GM23338 (cell line): ENCODE data around the gene PMM1.

Source experiments
- CREB1 ChIP-seq: fragments of 250-450 bp; sonication (Bioruptor Pico); IDR thresholded peaks from 2 replicates; pipeline ENCODE4 v1.5.0; 2020; ENCODE audit warnings: low read depth, mild to moderate bottlenecking, moderate library complexity
- EZH2 ChIP-seq: fragments of 200-600 bp; sonication (generic); IDR thresholded peaks from one replicate; pipeline ENCODE4 v1.8.0; 2017; ENCODE audit warnings: antibody characterized with exemption, mild to moderate bottlenecking, low read depth; ENCODE audit not compliant: unreplicated experiment
- EZH2phosphoT487 ChIP-seq: fragments of 200-600 bp; sonication (generic); IDR thresholded peaks from one replicate; pipeline ENCODE4 v1.8.1; 2018; ENCODE audit warnings: antibody characterized with exemption; ENCODE audit not compliant: unreplicated experiment
- NANOG ChIP-seq: IDR thresholded peaks from 2 replicates; pipeline ENCODE4 v1.6.1; 2016; ENCODE audit warnings: antibody characterized with exemption, borderline replicate concordance
- POLR2AphosphoS5 ChIP-seq: IDR thresholded peaks from 2 replicates; pipeline ENCODE4 v1.6.1; 2016; ENCODE audit warnings: antibody characterized with exemption, low read depth
- STAT1 ChIP-seq: IDR thresholded peaks from one replicate; pipeline ENCODE4 v1.6.1; 2016; ENCODE audit warnings: antibody characterized with exemption; ENCODE audit not compliant: unreplicated experiment
- ZNF114 ChIP-seq: fragments of 250-450 bp; sonication (Bioruptor Pico); IDR thresholded peaks from 2 replicates; pipeline ENCODE4 v1.5.0; 2020; ENCODE audit warnings: mild to moderate bottlenecking, moderate library complexity
- ZNF331 ChIP-seq: fragments of 250-450 bp; sonication (Bioruptor Pico); IDR thresholded peaks from 2 replicates; pipeline ENCODE4 v1.5.0; 2020; ENCODE audit warnings: low read depth, mild to moderate bottlenecking, moderate library complexity
- TF ChIP-seq, protein P1 (sequence below), 2 experiments: fragments of 200-600 bp in 1 of 2; sonication (generic) in 1 of 2; conservative IDR thresholded peaks; 2 replicates each; pipeline versions ENCODE4 v1.5.1 to v1.6.1; 2016 to 2017; ENCODE audit warnings: antibody characterized with exemption in 2 of 2, low read depth in 2 of 2, mild to moderate bottlenecking in 2 of 2, moderate library complexity in 1 of 2
- TF ChIP-seq, protein P2 (sequence below): IDR thresholded peaks from one replicate; pipeline ENCODE4 v1.6.1; 2018; ENCODE audit warnings: antibody characterized with exemption; ENCODE audit not compliant: unreplicated experiment
- TF ChIP-seq, protein P3 (sequence below): fragments of 250-450 bp; sonication (Bioruptor Pico); IDR thresholded peaks from 2 replicates; pipeline ENCODE4 v1.5.0; 2020; ENCODE audit warnings: mild to moderate bottlenecking, moderate library complexity

DNA sequence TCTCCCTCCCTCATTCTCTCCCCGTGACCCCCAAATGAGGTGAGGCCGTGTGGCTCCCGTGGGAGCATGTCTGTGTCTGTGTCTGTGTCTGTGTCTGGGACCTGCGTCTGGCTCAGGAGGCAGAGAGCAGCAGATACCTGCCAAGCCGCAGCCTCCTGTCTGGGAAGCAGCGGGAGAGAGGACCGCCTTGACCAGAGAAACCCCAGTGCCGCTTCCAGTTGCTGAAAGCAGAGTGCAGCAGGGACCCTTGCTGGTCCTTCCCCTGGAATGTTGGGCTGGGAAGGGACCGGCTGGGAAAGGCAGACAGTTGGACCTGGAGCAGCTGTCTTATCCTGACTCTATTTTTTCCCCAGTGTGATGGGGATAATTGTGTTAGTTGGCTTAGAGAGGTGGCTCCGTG, 28.3 kb downstream of the PMM1 start:
- no peak for TF ChIP-seq EZH2phosphoT487
- TF ChIP-seq, protein P1, sequence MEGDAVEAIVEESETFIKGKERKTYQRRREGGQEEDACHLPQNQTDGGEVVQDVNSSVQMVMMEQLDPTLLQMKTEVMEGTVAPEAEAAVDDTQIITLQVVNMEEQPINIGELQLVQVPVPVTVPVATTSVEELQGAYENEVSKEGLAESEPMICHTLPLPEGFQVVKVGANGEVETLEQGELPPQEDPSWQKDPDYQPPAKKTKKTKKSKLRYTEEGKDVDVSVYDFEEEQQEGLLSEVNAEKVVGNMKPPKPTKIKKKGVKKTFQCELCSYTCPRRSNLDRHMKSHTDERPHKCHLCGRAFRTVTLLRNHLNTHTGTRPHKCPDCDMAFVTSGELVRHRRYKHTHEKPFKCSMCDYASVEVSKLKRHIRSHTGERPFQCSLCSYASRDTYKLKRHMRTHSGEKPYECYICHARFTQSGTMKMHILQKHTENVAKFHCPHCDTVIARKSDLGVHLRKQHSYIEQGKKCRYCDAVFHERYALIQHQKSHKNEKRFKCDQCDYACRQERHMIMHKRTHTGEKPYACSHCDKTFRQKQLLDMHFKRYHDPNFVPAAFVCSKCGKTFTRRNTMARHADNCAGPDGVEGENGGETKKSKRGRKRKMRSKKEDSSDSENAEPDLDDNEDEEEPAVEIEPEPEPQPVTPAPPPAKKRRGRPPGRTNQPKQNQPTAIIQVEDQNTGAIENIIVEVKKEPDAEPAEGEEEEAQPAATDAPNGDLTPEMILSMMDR (conservative IDR thresholded peaks at IDR 0.05; ENCODE audit: low read depth in 2 of 2): no peak
- TF ChIP-seq POLR2AphosphoS5: no peak
- TF ChIP-seq ZNF331 (CRISPR knock-in tag): no peak
- TF ChIP-seq ZNF114 (CRISPR knock-in tag): no peak
- no peak for TF ChIP-seq EZH2
- TF ChIP-seq, protein P2, sequence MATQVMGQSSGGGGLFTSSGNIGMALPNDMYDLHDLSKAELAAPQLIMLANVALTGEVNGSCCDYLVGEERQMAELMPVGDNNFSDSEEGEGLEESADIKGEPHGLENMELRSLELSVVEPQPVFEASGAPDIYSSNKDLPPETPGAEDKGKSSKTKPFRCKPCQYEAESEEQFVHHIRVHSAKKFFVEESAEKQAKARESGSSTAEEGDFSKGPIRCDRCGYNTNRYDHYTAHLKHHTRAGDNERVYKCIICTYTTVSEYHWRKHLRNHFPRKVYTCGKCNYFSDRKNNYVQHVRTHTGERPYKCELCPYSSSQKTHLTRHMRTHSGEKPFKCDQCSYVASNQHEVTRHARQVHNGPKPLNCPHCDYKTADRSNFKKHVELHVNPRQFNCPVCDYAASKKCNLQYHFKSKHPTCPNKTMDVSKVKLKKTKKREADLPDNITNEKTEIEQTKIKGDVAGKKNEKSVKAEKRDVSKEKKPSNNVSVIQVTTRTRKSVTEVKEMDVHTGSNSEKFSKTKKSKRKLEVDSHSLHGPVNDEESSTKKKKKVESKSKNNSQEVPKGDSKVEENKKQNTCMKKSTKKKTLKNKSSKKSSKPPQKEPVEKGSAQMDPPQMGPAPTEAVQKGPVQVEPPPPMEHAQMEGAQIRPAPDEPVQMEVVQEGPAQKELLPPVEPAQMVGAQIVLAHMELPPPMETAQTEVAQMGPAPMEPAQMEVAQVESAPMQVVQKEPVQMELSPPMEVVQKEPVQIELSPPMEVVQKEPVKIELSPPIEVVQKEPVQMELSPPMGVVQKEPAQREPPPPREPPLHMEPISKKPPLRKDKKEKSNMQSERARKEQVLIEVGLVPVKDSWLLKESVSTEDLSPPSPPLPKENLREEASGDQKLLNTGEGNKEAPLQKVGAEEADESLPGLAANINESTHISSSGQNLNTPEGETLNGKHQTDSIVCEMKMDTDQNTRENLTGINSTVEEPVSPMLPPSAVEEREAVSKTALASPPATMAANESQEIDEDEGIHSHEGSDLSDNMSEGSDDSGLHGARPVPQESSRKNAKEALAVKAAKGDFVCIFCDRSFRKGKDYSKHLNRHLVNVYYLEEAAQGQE: no peak
- TF ChIP-seq NANOG: no peak
- TF ChIP-seq CREB1: no peak
- TF ChIP-seq STAT1: no peak
- TF ChIP-seq, protein P3, sequence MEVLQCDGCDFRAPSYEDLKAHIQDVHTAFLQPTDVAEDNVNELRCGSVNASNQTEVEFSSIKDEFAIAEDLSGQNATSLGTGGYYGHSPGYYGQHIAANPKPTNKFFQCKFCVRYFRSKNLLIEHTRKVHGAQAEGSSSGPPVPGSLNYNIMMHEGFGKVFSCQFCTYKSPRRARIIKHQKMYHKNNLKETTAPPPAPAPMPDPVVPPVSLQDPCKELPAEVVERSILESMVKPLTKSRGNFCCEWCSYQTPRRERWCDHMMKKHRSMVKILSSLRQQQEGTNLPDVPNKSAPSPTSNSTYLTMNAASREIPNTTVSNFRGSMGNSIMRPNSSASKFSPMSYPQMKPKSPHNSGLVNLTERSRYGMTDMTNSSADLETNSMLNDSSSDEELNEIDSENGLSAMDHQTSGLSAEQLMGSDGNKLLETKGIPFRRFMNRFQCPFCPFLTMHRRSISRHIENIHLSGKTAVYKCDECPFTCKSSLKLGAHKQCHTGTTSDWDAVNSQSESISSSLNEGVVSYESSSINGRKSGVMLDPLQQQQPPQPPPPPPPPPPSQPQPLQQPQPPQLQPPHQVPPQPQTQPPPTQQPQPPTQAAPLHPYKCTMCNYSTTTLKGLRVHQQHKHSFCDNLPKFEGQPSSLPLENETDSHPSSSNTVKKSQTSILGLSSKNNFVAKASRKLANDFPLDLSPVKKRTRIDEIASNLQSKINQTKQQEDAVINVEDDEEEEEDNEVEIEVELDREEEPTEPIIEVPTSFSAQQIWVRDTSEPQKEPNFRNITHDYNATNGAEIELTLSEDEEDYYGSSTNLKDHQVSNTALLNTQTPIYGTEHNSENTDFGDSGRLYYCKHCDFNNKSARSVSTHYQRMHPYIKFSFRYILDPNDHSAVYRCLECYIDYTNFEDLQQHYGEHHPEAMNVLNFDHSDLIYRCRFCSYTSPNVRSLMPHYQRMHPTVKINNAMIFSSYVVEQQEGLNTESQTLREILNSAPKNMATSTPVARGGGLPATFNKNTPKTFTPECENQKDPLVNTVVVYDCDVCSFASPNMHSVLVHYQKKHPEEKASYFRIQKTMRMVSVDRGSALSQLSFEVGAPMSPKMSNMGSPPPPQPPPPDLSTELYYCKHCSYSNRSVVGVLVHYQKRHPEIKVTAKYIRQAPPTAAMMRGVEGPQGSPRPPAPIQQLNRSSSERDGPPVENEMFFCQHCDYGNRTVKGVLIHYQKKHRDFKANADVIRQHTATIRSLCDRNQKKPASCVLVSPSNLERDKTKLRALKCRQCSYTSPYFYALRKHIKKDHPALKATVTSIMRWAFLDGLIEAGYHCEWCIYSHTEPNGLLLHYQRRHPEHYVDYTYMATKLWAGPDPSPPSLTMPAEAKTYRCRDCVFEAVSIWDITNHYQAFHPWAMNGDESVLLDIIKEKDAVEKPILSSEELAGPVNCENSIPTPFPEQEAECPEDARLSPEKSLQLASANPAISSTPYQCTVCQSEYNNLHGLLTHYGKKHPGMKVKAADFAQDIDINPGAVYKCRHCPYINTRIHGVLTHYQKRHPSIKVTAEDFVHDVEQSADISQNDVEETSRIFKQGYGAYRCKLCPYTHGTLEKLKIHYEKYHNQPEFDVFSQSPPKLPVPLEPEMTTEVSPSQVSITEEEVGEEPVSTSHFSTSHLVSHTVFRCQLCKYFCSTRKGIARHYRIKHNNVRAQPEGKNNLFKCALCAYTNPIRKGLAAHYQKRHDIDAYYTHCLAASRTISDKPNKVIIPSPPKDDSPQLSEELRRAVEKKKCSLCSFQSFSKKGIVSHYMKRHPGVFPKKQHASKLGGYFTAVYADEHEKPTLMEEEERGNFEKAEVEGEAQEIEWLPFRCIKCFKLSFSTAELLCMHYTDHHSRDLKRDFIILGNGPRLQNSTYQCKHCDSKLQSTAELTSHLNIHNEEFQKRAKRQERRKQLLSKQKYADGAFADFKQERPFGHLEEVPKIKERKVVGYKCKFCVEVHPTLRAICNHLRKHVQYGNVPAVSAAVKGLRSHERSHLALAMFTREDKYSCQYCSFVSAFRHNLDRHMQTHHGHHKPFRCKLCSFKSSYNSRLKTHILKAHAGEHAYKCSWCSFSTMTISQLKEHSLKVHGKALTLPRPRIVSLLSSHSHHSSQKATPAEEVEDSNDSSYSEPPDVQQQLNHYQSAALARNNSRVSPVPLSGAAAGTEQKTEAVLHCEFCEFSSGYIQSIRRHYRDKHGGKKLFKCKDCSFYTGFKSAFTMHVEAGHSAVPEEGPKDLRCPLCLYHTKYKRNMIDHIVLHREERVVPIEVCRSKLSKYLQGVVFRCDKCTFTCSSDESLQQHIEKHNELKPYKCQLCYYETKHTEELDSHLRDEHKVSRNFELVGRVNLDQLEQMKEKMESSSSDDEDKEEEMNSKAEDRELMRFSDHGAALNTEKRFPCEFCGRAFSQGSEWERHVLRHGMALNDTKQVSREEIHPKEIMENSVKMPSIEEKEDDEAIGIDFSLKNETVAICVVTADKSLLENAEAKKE (CRISPR knock-in tag): no peak
